GM19193 (cell line): ENCODE measurements around the gene PRKCI.

Source experiments
- POLR2A ChIP-seq: IDR thresholded peaks from 4 replicates; pipeline ENCODE4 v1.6.1; 2011; ENCODE audit not compliant: insufficient read depth, insufficient read length; ENCODE audit errors: extremely low read depth

PRKCI gene

GRCh38 chr3:170320461-170321121, 98.4 kb downstream of the PRKCI start:
- TF ChIP-seq POLR2A: no peak

- no peak for TF ChIP-seq POLR2A
Observed at GRCh38 chr3:170321321-170322034, 99.3 kb downstream of the PRKCI start.

DNA sequence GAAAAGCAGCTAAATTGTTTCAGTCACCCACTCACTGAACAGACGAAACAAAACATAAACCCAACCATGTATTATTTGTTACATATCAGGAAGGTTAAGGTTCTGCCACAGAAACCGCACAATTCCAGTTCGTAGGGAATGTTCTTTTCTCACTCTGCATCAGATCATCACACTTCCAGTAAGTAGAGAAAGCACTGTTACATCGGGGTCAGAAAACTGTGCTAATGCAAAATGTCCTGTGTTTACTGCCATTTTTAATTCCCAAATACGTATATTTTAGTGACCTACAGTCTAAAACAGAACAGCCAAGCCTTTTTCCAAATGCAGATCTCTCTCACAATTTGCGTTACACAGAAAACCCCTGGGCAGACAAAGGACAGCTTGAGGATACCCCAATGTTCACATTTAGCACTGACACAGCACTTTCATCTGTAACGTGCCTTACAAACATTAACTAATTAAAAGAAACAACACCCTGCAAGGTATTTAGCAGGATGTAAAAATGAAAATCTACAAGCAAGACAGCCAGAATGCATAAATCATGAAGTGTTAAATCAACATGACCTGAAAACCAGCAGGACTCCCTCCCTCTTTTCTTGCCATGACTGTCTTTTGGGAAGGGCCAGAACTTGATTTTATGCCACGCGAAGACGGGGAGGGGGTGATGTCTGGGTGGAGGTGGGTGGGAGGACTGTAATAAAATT, 100.5 kb downstream of the PRKCI start:
- TF ChIP-seq POLR2A: no peak

DNA sequence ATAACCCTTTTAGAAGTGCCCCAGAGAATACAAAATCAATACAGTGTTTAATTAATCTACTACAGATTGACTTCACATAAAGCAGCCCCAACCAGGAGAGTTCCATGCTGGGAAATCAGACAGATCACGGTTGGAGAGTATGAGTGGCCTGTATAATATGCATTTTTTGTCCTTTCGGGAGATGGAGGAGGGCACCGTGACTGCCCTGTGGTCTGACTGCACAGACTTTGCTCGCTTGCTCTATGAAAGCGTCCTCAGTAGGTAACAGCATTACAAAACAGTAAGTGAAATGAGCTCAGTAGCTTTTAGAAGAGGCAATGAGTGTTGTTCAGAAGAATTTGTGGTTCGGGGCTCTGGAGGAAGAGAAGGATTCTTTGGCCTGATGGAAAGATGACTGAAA, 101.1 kb downstream of the PRKCI start:
- no peak for TF ChIP-seq POLR2A

- TF ChIP-seq POLR2A: no peak
Observed at GRCh38 chr3:170324962-170325361, 102.7 kb downstream of the PRKCI start.

DNA sequence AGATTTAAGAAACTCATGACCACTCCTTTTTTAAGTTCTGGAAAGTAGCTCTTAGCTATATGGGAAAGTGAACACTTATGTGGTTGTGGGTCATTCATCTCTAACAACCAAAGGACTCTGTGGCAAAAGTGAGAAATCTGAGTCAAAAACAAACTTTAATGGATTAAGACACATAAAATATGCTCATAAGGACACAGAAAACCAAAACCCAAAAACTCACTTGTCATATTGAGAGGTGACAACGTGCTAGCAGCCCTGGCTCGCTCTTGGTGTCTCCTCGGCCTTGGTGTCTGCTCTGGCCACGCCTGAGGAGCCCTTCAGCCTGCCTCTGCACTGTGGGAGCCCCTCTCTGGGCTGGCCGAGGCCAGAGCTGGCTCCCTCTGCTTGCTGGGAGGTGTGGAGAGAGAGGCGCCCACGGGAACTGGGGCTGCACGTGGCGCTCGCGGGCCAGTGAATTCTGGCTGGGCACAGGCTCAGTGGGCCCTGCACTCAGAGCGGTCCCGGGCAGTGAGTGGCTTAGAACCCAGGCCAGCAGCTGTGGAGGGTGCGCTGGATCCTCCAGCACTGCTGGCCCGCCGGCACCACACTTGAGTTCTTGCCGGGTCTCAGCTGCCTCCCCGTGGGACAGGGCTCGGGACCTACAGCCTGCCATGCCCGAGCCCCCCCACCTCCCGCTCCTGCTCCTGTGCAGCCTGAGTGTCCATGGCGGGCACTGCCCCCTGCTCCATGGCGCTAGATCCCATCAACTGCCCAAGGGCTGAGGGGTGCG, 105.0 kb downstream of the PRKCI start:
- no peak for TF ChIP-seq POLR2A

DNA sequence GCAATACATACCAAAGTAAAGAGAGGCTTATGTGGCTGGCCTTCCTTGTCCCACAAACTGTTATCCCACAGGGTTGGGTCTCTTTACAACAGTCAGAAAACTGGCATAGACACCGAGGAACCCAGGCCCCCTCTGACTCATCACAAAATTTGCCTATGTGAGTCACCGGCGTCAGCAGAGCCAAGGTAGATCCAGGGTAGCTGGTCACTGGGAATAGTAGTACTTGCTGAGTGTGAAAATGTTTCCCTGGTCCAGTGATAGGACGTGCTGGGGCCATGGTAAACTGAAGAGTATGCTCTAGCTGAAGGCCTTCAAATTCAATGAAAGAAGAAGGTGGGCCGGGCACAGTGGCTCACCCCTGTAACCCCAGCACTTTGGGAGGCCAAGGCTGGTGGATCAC, 108.1 kb downstream of the PRKCI start:
- no peak for TF ChIP-seq POLR2A

- no peak for TF ChIP-seq POLR2A
Observed at GRCh38 chr3:170331143-170331542, 108.9 kb downstream of the PRKCI start.

DNA sequence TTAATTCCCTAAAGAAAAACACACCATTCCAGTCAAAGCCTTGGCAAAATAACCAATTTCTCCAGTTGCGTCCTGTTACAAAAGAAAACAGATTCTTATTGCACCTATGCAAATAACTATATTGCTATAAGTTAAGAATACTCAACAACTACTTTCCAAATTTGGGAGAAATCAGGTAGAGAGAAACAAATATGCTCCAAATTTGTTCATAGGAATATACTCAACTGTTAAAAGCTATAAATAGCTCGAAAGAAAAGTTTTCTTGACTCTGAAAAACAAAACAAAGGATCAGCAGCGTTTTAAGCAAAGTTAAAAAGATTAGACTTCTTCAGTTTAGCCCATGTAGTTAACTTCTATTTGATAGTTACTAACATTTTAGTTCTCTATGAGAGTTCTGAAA, 115.2 kb downstream of the PRKCI start:
- no peak for TF ChIP-seq POLR2A

- TF ChIP-seq POLR2A: no peak
Observed at GRCh38 chr3:170338690-170339340, 116.6 kb downstream of the PRKCI start.

DNA sequence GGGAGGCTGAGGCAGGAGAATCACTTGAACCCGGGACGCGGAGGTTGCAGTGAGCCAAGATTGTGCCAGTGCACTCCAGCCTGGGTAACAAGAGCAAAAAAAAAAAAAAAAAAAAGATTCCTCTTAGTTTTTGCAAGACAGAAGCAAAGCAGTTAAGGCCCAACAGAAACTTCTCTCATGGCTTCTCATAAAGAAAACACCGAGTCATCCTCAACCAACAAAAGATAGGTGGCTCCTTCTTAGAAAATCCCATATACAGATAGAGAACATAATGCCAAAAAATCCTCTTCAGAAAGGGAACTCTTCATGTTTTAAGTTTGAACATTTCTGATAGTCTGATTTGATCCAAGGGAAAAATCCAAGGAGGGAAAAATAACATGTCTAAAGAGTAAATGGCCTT, 122.7 kb downstream of the PRKCI start:
- TF ChIP-seq POLR2A: no peak

DNA sequence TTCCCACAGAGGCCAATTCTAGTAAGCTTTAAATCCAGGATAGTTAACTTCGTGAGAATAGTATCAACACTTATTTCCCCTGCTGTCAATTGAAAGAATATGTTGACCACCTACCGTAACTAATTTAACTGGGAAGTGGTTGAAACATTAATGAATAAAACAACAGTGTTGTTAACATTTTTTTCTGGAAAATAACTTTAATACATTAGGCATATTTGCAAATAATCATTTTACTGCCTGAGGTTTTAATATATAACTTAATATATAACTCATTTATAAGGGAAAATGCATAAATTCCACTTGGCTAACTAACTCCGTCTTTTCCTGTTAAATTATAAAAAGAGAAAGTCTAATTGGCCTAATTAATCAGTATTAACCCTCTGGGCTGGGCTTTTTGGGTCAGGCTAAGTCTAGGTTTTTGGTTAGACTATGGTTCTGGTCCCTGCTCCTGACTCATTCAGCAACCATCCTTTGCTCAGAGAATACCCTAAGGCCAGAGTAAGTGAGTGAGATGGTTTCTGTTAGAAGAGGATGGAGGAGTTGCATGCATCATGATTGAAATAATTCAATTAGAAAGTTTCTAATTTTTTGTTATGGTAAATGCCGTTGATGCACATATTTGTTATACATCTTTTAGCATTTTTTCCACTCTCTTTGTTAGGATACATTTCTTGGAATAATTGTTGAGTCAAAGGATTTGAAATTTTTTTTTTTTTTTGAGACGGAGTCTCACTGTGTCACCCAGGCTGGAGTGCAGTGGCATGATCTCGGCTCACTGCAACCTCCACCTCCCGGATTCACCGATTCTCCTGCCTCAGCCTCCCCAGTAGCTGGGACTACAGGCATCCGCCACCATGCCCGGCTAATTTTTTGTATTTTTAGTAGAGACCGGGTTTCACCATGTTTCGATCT, 124.5 kb downstream of the PRKCI start:
- no peak for TF ChIP-seq POLR2A

- TF ChIP-seq POLR2A: no peak
Observed at GRCh38 chr3:170350515-170351413, 128.5 kb downstream of the PRKCI start.
